Left colon (tissue), 2 donors: ENCODE data around the gene PGAM2. TPM values are rescaled to one million over a fixed set of nuclear protein-coding genes. Genes with fewer than 3 reads are reported as not detected.
A peak's percentile ranks its signal among the peaks of the same experiment; 100 is the strongest.

Source experiments
- ATAC-seq: fragments of 200-7000 bp; cut with Tn5 transposase; one replicate; pipeline ENCODE4 v1.9.1; 2020; ENCODE audit warnings: mild to moderate bottlenecking, moderate library complexity
- DNase-seq, 2 donors: peaks; one replicate each; pipeline ENCODE4 v3.0.0-alpha.2; 2020
- intact Hi-C, 2 donors: fragments of 100-400 bp; cut with DNase I in 1 of 2; cut with micrococcal nuclease in 1 of 2; formaldehyde crosslinking; loops; one replicate each; pipeline versions ENCODE4 v1.11.2 to v1.14.0; 2022; cut with DNase I, micrococcal nuclease
- total RNA-seq, 2 donors: library from RNA; stranded (reverse); fragmentation: NEBNext Ultra II Directional; extraction: Animal tissue kit (Norgen Biotek cat#: 25700); gene quantifications; one replicate each; pipeline ENCODE4 v1.2.1, GENCODE V29; 2021
- donor health status: DM: no; HTN: no; CAD: no.
- donor health status: DM: yes; HTN: yes; CAD: no.

PGAM2 gene
- total RNA-seq, 2 donors from 2014 or later: 0.58 to 0.64 TPM

DNA sequence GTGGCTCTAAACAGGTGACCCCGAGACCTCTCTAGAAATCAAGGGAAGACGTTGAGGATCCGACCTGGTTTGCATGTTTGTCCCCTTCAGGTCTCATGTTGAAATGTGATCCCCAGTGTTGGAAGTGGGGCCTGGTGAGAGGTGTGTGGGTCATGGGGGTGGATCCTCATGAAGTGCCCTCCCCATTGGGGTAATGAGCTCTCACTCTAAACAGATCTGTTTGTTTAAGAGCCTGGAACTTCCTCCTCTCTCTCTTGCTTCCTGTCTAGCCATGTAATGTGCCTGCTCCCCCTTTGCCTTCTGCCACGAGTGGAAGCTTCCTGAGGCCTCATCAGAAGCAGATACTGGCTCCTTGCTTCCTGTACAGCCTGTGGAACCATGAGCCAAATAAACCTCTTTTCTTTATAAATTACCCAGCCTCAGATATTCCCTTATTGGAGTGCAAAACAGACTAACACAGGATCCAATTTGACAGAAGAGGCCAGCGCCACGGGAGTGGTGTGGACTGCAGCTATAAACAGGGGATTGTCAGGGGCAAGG lies 27.8 kb upstream of the PGAM2 start:
- DNase-seq (no peak), ATAC-seq (no peak)
- intact Hi-C loops: no loop called here

DNA sequence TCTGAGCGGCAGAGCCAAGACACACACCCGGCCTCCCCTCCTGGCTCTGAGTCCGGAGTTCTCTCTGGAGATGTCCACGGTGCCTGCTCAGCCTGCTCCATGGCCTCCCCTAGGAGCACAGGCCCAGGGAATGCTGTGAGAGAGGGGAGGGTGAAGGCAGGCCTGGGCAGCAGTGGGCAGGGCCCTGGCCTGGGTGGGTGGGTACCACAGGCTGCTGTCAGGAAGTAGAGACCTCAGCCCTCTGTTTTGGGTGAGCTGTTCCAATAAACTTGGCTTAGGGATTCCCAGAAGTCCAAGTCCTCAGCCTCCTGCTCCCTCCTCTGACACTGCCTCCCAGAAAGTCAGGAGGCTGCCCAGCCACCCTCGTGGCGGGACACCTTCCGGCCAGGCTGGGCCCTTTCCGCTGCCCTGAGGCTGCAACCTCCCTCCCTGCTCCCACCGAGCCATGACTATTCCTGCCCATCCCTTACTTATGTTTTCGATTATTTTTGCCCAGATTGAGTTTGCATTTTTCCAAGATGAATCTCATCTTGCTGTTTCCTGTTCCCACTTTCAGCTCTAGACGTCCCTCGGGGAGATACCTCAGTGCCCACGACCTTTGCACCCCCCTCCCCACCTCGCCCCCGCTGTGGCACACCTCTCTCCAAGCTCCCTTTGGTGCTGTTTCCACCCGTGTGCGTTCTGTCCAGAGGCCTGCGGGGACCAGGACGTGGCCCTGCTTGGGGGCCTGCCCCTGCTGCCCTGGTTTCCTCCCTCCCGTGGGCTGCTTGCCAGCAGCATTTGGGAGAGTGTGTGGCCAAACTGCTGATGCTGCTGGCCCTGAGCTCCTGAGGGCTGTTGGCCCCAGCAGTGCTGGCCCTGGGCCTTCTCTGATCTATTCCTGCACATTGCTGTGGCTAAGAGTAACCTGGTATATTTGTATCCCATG lies 22.8 kb upstream of the PGAM2 start:
- intact Hi-C loops: no loop called here
- no peak for ATAC-seq
- peak in 1 of 2 donors; percentile 48 for DNase-seq

DNA sequence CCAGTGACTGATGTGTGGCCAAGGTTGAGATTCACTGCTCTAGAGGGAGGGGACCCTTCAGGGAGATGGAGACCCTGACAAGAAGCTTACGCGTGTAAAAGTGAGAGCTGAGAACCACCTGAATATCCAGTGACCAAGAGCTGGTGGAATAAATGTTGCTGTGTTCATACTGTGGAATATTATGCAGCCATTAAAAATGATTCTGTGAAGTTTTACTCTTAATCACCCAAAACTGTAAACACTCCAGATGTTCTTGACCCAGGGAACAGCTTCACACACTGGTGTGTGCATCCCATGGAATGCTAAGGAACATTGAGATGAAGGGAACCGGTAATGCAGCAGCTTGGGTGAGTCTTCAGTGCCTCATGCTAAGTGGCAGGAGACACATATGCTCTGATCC lies 21.3 kb upstream of the PGAM2 start:
- ATAC-seq: no peak
- intact Hi-C loops: no loop called here
- DNase-seq: no peak

DNA sequence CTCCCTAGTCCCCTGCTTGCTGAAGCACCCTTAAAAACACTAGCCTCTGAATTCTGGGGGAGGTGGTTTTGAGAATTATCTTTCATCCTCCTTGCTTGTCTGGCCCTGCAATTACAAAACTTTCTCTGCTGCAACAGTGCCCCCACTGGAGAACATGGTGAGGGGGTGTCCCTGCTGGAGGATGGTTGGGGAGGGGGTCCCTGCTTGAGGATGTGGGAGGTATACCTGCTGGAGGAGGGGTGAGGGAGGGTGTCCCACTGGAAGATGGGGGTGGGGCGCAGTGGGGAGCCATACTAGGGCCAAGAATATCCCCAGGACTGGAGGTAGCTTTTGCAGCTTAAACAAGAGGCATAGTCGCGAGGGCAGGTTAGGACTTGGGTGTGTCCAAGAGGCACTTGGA lies 20.2 kb upstream of the PGAM2 start:
- intact Hi-C loops: no loop called here
- ATAC-seq: no peak
- DNase-seq: no peak

DNA sequence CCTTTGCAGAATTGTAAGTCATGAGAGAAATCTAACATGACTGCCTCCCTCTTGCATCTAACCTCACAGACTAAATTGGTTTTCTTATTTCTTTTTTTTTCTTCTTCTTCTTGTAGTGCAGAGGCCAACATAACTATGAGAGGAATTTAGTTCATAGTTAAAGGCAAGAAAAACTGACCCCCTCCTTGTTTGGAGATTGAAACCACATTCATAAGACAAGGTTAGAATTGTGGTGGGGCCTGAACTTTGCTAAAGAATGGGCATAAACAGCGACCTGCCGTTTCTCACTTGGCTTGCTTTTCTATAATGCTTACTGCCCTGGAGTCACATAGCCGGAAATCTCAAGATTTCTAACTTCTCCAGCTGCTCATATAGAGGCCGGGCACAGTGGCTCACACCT lies 19.3 kb upstream of the PGAM2 start:
- ATAC-seq (no peak), DNase-seq (no peak)
- intact Hi-C loops: no loop called here

DNA sequence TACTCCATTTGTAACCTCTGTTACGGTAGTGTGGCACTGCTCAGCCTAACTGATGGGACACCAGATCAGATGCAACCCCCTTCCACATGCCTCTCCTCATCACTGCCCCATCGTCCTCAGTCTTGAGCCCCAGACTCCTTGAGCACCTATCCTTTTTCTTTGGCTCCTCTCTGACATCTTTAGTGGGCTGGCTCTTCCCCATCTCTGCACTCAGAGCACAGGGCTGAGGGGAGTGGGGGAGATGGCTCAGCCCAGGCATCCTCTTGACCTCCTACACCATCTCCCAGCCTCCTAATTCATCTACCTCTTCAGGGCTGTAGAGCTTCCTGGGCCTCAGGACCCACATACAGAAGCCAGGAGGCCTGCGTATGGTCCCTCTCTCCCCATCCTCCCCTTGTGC lies 18.4 kb upstream of the PGAM2 start:
- DNase-seq (no peak), ATAC-seq (no peak)
- intact Hi-C loops: no loop called here

DNA sequence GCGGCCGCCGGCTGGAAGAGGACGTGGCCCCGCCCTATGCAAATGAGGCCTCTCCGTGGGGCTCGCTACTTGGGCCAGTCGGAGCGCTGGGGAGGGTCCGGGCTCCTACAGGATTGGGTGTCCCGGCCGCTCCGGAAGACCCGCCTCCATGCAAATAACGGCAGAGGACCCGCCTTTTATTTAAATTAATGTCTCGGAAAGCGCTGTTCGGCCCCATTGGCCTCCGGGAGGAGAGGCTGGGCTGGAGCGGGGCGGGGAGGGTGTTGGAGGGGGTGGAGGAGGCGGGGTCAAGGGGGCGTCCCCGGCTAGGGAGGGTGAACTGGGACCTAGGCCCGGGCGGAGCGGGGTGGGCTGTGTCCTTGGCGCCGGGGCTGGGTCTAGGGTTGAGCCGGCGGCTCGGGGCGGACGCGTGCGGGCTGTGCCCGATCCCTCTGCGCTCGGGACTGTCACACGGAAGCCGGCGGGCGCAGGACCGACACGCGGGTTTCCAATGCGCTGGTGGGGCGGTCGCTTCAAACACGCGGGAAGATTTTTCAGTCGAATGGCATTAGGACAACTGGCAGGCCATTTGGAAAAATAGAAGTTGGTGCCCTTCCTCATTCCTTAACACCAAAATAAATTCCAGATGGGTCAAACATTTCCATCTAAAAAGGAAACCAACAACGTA lies 17.3 kb upstream of the PGAM2 start:
- intact Hi-C loops: no loop called here
- DNase-seq: peak; percentile 98 to 100
- ATAC-seq: peak; percentile 92

DNA sequence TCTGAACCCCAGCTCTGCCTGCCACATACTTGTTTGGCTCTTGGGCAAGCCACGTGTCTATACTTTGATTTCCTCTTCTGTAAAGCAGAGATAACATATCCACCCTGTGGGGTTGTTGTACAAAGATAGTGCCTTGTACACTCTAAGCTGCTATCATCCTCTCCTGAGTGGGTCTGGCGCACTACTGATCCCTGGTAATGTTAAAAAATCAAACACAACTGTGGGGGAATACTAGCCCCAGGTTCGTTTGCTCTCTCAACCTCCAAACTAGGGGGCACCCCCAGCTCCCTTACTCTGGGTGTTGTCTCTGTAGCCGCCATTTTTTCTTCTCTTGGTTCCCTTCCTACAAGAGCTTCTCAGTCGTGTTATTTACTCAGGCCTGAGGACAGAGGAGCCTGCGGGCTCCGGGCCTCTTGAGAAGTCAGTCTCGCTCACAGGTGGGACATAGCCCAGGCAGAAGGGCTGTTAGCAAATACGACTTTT lies 15.9 kb upstream of the PGAM2 start:
- ATAC-seq (no peak), DNase-seq (no peak)
- intact Hi-C loops: no loop called here

DNA sequence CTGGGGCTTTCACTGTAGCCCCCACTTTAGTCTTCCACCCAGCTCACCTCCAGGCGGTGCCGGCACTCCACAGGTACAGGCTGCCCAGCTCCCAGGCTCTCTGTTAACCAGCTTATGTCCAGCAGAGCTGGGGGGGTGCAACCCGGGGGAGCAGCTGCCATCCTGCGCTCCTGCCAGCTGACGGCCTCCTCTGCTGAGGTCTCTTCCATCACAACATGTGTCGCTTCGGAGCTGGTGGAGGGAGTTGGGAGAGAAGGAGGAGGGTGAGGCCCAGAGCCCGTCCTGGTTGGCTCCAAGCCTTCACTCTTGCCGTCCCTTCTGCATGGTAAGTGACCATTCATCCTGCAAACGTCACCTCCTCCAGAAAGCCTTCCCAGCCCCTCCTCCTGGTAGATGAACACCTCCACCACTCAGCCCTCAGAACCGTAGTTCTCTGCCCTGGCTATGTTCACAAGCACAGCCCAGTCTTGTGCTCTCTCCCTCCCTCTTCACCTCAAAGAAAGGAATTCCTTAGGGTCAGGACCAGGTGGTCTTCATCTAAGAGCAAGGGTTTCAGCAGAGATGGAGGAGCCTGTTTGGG lies 15.4 kb upstream of the PGAM2 start:
- intact Hi-C loops: no loop called here
- ATAC-seq (no peak), DNase-seq (no peak)

DNA sequence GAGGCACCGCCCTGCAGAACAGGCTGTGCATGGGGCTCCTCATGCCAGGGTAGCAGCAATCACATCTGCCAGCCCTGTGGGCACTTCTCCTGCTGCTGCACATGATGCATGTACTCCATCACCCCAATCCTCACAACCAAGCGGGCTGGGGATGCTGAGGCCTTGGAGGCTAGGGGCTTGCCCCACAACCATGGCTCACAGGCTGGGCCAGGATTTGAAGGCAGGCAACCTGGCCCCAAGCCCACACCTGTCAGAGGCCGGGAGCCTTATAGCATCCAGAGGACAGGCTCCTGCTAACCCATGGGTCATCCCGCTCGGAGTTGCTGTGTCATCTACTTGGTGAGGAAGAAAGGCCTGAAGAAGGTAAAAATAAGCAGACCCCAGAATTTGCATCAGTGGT lies 14.8 kb upstream of the PGAM2 start:
- ATAC-seq: no peak
- intact Hi-C loops: no loop called here
- no peak for DNase-seq

DNA sequence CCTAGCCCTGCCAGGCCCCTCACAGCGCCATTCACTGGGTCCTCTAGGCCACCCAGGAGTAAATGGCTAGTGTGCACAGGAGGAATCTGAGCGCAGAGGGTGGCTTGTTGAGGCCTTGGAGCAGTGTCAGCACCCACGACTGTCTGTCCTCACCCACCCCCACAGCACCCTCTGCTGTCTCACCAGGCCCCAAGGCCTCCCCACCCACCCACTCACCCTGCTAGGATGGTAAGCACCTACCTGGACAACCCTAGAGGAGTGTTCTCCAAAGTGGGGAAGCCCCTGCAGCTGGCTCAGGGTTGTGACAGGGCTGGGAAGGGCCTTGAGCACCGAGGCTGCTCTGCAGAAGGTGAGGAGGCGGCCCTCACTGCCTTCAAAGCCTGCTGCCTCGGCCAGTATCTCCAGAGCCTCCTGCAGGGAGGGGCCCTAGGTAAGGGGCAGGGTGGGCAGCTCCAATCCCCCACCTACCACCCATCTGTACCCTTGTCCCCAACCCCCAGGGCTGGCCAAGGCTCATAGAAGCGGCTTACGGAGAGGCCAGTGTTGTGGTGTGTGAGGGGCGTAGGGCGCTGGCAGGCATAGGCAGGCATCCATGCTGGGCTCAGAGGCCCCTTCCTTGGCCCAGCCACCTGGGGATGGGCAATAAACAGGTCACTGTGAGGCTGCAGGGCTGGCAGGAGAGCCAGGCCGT lies 14.1 kb upstream of the PGAM2 start:
- intact Hi-C loops: no loop called here
- DNase-seq: no peak
- no peak for ATAC-seq

DNA sequence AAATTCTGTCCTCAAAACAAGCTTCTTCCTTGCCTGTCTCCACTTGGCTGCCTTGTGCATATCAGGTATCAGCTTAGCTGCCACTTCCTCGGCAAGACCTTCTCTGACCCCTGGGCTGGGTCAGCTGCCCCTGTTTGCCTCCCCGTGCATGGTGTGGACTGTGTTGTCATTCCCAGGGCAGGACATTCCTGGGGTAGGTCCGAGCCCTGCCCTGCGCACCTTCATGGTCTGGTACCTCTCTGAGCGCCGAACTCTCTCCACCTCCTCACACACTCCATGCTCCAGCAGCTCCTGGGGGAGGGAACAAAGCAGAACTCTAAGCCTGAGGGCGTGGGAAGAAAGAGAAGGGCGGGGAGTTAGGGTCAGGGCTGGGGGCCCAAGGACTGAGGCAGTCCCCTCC lies 13.2 kb upstream of the PGAM2 start:
- DNase-seq (peak in 1 of 2 donors; percentile 20), ATAC-seq (no peak)
- intact Hi-C loops: no loop called here

DNA sequence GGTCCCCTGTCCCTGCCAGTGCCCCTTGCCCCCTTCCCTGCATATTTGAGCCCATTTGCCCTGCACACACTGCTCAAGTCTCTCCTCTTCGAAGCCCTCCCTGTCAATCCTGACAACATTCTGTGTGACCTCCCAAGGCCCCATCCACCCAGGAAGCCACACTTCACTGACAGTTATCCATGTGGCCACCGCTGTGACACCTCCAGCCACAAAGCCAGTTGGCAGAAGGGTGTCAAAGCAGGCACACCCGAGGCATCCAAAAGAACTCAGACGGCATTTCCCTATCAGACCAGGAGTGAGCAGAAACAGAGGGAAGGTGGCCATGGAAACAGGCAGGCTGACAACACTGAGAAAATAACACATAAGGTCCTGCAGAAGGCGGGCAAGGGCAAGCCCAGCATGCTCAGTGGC lies 12.3 kb upstream of the PGAM2 start:
- ATAC-seq (no peak), DNase-seq (peak in 1 of 2 donors; percentile 11)
- intact Hi-C loops: no loop called here

DNA sequence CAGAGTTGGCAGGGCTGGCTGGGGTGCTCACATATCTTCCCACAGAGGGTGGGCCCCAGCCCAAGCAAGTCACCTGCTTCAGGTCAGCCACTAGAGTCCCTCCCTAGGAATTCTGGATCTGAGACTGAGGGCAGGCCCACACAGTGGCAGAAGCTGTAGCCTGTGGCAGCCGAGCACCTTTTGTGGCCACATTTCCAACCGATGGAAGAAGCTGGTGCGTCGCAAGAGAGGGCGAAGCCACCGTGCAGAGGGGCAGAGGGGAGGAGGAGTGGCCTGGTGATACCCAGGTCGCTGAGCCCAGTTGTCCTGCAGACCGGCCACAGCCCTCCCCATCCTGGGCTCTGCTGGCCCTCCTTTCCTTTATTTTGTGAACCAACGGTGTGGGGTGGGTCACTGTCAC lies 11.7 kb upstream of the PGAM2 start:
- peak in 1 of 2 donors; percentile 19 for DNase-seq
- no peak for ATAC-seq
- intact Hi-C loops: no loop called here

DNA sequence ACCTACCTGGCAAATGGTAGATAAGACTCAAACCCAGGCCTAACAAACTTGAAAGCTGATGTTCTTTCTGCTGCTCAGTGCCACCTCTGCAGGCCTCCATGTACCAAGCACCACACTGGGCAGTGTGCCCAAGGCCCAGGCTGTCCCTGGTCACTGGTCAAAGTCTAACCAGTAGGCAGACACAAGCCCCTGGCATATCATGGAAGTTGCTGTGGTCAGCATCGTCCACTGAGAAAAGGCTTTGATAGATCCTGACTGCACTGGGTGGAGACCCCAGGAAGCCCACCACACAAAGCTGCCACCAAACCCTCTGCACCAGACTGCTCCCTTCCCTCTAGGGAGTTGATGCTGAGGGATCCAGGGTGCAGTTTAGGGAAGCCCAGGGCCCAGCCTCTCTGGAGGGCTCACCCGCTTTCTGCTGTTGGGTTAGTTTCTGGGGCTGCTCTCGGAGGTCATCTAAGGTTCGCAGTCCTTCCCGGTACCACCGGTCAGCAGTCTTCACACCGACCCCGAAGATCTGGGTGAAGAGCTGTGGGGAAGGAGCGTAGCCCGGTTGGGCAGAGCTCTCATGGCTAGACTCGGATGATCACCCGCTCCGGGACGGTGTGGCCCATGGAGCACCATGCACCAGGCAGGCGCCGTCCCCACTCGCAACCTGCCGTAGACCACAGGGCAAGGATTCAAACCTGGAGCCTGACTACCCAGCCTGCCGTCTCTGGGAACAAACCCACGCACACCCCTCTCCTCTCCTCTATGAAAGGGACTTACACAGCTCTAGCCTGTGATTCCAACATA lies 10.9 kb upstream of the PGAM2 start:
- intact Hi-C loops: no loop called here
- ATAC-seq (no peak), DNase-seq (peak in 1 of 2 donors; percentile 21)

DNA sequence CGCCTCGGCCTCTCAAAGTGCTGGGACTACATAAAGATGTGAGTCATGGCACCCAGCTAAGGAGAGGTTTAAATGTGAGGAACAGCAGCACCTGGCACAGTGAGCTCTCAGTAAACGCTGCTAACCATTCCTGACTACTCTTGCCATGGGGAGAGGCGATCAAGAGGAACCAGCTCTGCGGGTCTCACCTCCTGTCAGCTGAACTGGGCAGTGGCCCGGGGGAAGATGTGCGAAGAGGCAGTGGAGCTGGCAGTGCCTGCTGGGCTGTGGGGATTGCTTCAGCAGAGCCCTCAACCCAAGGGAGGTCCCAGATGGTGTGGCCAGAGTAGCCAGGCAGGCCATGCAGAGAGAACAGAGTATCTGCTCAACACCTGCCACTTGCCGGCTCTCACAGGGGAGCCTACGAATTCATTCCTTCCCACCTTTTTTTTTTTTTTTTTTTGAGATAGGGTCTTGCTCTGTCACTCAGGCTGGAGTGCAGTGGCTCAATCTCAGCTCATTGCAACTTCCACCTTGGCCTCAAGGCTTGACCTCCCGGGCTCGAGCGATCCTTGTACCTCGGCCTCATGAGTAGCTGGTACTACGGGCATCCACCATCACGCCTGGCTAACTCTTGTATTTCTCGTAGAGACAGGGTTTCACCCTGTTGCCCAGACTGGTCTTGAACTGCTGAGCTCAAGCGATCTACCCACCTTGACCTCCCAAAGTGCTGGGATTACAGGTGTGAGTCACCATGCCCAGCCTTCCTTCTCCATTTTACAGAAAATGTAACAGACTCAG lies 10.1 kb upstream of the PGAM2 start:
- intact Hi-C loops: no loop called here
- peak in 1 of 2 donors; percentile 14 for DNase-seq
- ATAC-seq: no peak

DNA sequence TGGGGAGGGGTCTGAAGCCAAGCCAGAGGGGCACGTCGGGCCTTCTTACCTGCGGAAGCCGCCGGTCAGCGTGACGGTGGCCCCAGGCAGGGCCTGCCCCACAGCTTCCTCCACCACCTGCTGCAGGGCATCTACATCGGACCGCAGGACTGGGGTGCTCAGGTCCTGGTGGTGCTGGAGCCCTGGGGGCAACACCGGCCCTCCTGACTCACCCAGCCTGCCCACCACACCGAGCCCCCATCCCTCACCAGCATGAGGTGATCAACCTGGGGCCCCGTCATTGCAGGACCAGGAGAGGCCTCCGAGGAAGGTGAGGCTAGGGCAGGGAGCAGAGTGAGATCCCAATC lies 9.0 kb upstream of the PGAM2 start:
- DNase-seq (no peak), ATAC-seq (no peak)
- intact Hi-C loops: no loop called here
